ENCODE measurements around the gene AGTRAP.

AGTRAP gene

GRCh38 chr1:11765661-11766428 lies 29.9 kb downstream of the AGTRAP start:
- no peaks in the 10 kb centered on the region for H3K36me3 ChIP-seq (ENCODE audit: insufficient read depth, low read length)
- H3K9me3 ChIP-seq (ENCODE audit: low read length) = no peaks in the 10 kb centered on the region
- no peaks in the 10 kb centered on the region for H3K4me1 ChIP-seq (ENCODE audit: insufficient read depth, low read length)
- peaks cover 29% of the 10 kb centered on the region for H3K27me3 ChIP-seq (ENCODE audit: insufficient read depth, low read length)
- H2AFZ ChIP-seq (ENCODE audit: low read depth, low read length) = no peak overlapping the region
- no peak overlapping the region for H3K4me3 ChIP-seq (ENCODE audit: low read length)

GRCh38 chr1:11766429-11766776 lies 30.5 kb downstream of the AGTRAP start:
- Histone ChIP-seq H3K27me3 (ENCODE audit: insufficient read depth, low read length) (peaks cover 24% of the 10 kb centered on the region), H3K4me3 (ENCODE audit: low read length) (no peak overlapping the region), H2AFZ (ENCODE audit: low read depth, low read length) (no peak overlapping the region), H3K4me1 (ENCODE audit: insufficient read depth, low read length) (no peaks in the 10 kb centered on the region), H3K36me3 (ENCODE audit: insufficient read depth, low read length) (no peaks in the 10 kb centered on the region), H3K9me3 (ENCODE audit: low read length) (no peaks in the 10 kb centered on the region)

- Histone ChIP-seq H3K27me3 (ENCODE audit: insufficient read depth, low read length) (peaks cover 8% of the 10 kb centered on the region), H3K36me3 (ENCODE audit: insufficient read depth, low read length) (no peaks in the 10 kb centered on the region), H3K9me3 (ENCODE audit: low read length) (no peaks in the 10 kb centered on the region), H3K4me1 (ENCODE audit: insufficient read depth, low read length) (no peaks in the 10 kb centered on the region), H2AFZ (ENCODE audit: low read depth, low read length) (no peak overlapping the region), H3K4me3 (ENCODE audit: low read length) (no peak overlapping the region)
Measured at GRCh38 chr1:11767922-11768704, 32.2 kb downstream of the AGTRAP start.

GRCh38 chr1:11768821-11769220 lies 32.9 kb downstream of the AGTRAP start:
- no peak overlapping the region for H2AFZ ChIP-seq (ENCODE audit: low read depth, low read length)

GRCh38 chr1:11769274-11769673 lies 33.3 kb downstream of the AGTRAP start:
- Histone ChIP-seq H2AFZ (ENCODE audit: low read depth, low read length) (no peak overlapping the region), H3K4me1 (ENCODE audit: insufficient read depth, low read length) (no peaks in the 10 kb centered on the region), H3K4me3 (ENCODE audit: low read length) (no peak overlapping the region), H3K36me3 (ENCODE audit: insufficient read depth, low read length) (no peaks in the 10 kb centered on the region), H3K9me3 (ENCODE audit: low read length) (no peaks in the 10 kb centered on the region), H3K27me3 (ENCODE audit: insufficient read depth, low read length) (peaks cover 5% of the 10 kb centered on the region)

More at GRCh38 chr1:11768821-11769220, 32.9 kb downstream of the AGTRAP start:
- H3K36me3 ChIP-seq (ENCODE audit: insufficient read depth, low read length) = no peaks in the 10 kb centered on the region
- H3K4me3 ChIP-seq (ENCODE audit: low read length) = no peak overlapping the region
- H3K4me1 ChIP-seq (ENCODE audit: insufficient read depth, low read length) = no peaks in the 10 kb centered on the region
- no peaks in the 10 kb centered on the region for H3K9me3 ChIP-seq (ENCODE audit: low read length)
- peaks cover 5% of the 10 kb centered on the region for H3K27me3 ChIP-seq (ENCODE audit: insufficient read depth, low read length)

GRCh38 chr1:11770011-11770410 lies 34.1 kb downstream of the AGTRAP start:
- H3K4me3 ChIP-seq (ENCODE audit: low read length) = no peak overlapping the region
- H3K9me3 ChIP-seq (ENCODE audit: low read length) = no peaks in the 10 kb centered on the region
- H3K36me3 ChIP-seq (ENCODE audit: insufficient read depth, low read length) = no peaks in the 10 kb centered on the region
- no peaks in the 10 kb centered on the region for H3K4me1 ChIP-seq (ENCODE audit: insufficient read depth, low read length)
- H2AFZ ChIP-seq (ENCODE audit: low read depth, low read length) = no peak overlapping the region
- peaks cover 10% of the 10 kb centered on the region for H3K27me3 ChIP-seq (ENCODE audit: insufficient read depth, low read length)

GRCh38 chr1:11771481-11772043 lies 35.6 kb downstream of the AGTRAP start:
- Histone ChIP-seq H3K9me3 (ENCODE audit: low read length) (no peaks in the 10 kb centered on the region), H3K4me1 (ENCODE audit: insufficient read depth, low read length) (no peaks in the 10 kb centered on the region), H3K4me3 (ENCODE audit: low read length) (no peak overlapping the region), H3K27me3 (ENCODE audit: insufficient read depth, low read length) (peaks cover 16% of the 10 kb centered on the region), H3K36me3 (ENCODE audit: insufficient read depth, low read length) (no peaks in the 10 kb centered on the region), H2AFZ (ENCODE audit: low read depth, low read length) (no peak overlapping the region)

GRCh38 chr1:11772458-11772857 lies 36.5 kb downstream of the AGTRAP start:
- no peak overlapping the region for H3K4me3 ChIP-seq (ENCODE audit: low read length)
- no peaks in the 10 kb centered on the region for H3K4me1 ChIP-seq (ENCODE audit: insufficient read depth, low read length)
- no peak overlapping the region for H2AFZ ChIP-seq (ENCODE audit: low read depth, low read length)
- no peaks in the 10 kb centered on the region for H3K9me3 ChIP-seq (ENCODE audit: low read length)
- H3K27me3 ChIP-seq (ENCODE audit: insufficient read depth, low read length) = peaks cover 16% of the 10 kb centered on the region
- no peaks in the 10 kb centered on the region for H3K36me3 ChIP-seq (ENCODE audit: insufficient read depth, low read length)

GRCh38 chr1:11774753-11775152 lies 38.8 kb downstream of the AGTRAP start:
- H3K9me3 ChIP-seq (ENCODE audit: low read length) = no peaks in the 10 kb centered on the region
- H3K36me3 ChIP-seq (ENCODE audit: insufficient read depth, low read length) = no peaks in the 10 kb centered on the region
- H2AFZ ChIP-seq (ENCODE audit: low read depth, low read length) = no peak overlapping the region
- peaks cover 16% of the 10 kb centered on the region for H3K27me3 ChIP-seq (ENCODE audit: insufficient read depth, low read length)
- H3K4me3 ChIP-seq (ENCODE audit: low read length) = no peak overlapping the region
- H3K4me1 ChIP-seq (ENCODE audit: insufficient read depth, low read length) = no peaks in the 10 kb centered on the region

GRCh38 chr1:11777658-11778322 lies 41.9 kb downstream of the AGTRAP start:
- Histone ChIP-seq H3K27me3 (ENCODE audit: insufficient read depth, low read length) (peaks cover 16% of the 10 kb centered on the region), H3K4me3 (ENCODE audit: low read length) (no peak overlapping the region), H3K36me3 (ENCODE audit: insufficient read depth, low read length) (no peaks in the 10 kb centered on the region), H3K9me3 (ENCODE audit: low read length) (no peaks in the 10 kb centered on the region), H2AFZ (ENCODE audit: low read depth, low read length) (no peak overlapping the region), H3K4me1 (ENCODE audit: insufficient read depth, low read length) (no peaks in the 10 kb centered on the region)

- Histone ChIP-seq H3K36me3 (ENCODE audit: insufficient read depth, low read length) (no peaks in the 10 kb centered on the region), H3K27me3 (ENCODE audit: insufficient read depth, low read length) (peaks cover 16% of the 10 kb centered on the region), H3K4me1 (ENCODE audit: insufficient read depth, low read length) (no peaks in the 10 kb centered on the region), H3K9me3 (ENCODE audit: low read length) (no peaks in the 10 kb centered on the region), H2AFZ (ENCODE audit: low read depth, low read length) (no peak overlapping the region), H3K4me3 (ENCODE audit: low read length) (no peak overlapping the region)
Measured at GRCh38 chr1:11778336-11778735, 42.4 kb downstream of the AGTRAP start.

GRCh38 chr1:11778844-11779623 lies 43.1 kb downstream of the AGTRAP start:
- no peaks in the 10 kb centered on the region for H3K4me1 ChIP-seq (ENCODE audit: insufficient read depth, low read length)
- H3K9me3 ChIP-seq (ENCODE audit: low read length) = no peaks in the 10 kb centered on the region
- no peak overlapping the region for H2AFZ ChIP-seq (ENCODE audit: low read depth, low read length)
- no peaks in the 10 kb centered on the region for H3K36me3 ChIP-seq (ENCODE audit: insufficient read depth, low read length)
- no peak overlapping the region for H3K4me3 ChIP-seq (ENCODE audit: low read length)
- H3K27me3 ChIP-seq (ENCODE audit: insufficient read depth, low read length) = peaks cover 15% of the 10 kb centered on the region
